Prostate gland (tissue), 2 donors: Measurements from ENCODE around the gene SGSM1.

ENCODE experiments used
- CTCF ChIP-seq, 4 experiments: fragments of 200-600 bp in 2 of 4; fragments of 450-650 bp in 2 of 4; sonication (generic) in 2 of 4; IDR thresholded peaks; 1 replicate in 3 of 4; 2 replicates in 1 of 4; pipeline ENCODE4 v1.5.1; 2016 to 2019; ENCODE audit warnings: antibody characterized with exemption in 4 of 4, mild to moderate bottlenecking in 2 of 4, moderate library complexity in 2 of 4
- POLR2A ChIP-seq: fragments of 450-650 bp; IDR thresholded peaks from one replicate; pipeline ENCODE4 v1.6.1; 2016; ENCODE audit warnings: antibody characterized with exemption, mild to moderate bottlenecking
- POLR2AphosphoS5 ChIP-seq: sonication (generic); formaldehyde crosslinking; IDR thresholded peaks from one replicate; pipeline ENCODE4 v1.6.1; 2017; ENCODE audit warnings: antibody characterized with exemption

GRCh38 chr22:24843048-24843447 lies 37.0 kb downstream of the SGSM1 start:
- no peak for TF ChIP-seq POLR2A
- no peak for TF ChIP-seq CTCF (IDR thresholded peaks at IDR 0.05)
- no peak for TF ChIP-seq POLR2AphosphoS5
